ENCODE measurements around the gene KDM4C. TPM values are rescaled to one million over a fixed set of nuclear protein-coding genes. Genes with fewer than 3 reads are reported as not detected.

KDM4C gene
- total RNA-seq, 1 donor from 2014 or later = 12.7 TPM

DNA sequence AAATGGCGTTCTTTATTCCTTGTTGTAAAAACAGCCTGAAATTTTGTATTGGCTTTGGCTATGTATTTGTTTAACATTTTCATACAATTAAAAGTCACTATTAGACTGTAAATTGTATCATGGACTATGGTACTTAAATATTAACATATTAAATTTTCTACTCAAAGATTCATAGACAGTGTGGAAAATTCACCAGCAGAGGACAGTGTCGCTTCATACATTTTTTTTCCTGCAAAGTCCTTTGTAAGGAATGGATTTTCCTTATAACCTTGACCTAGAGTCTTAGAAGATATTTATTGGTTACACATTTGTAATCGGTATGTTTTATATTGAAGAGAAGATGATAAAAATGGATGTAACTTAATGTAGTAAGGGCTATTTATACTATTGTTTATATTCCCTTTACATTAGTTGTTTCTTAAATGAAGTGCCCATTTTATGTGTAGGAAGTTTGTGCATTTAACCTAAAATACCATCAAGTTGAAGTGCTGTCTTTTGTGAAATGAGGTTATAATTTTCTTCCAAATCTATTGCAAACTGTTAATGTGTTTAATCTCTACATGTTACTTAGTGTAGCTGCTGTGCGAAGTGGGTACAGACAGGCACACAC, 150.1 kb downstream of the KDM4C start:
- TF ChIP-seq, protein P1, sequence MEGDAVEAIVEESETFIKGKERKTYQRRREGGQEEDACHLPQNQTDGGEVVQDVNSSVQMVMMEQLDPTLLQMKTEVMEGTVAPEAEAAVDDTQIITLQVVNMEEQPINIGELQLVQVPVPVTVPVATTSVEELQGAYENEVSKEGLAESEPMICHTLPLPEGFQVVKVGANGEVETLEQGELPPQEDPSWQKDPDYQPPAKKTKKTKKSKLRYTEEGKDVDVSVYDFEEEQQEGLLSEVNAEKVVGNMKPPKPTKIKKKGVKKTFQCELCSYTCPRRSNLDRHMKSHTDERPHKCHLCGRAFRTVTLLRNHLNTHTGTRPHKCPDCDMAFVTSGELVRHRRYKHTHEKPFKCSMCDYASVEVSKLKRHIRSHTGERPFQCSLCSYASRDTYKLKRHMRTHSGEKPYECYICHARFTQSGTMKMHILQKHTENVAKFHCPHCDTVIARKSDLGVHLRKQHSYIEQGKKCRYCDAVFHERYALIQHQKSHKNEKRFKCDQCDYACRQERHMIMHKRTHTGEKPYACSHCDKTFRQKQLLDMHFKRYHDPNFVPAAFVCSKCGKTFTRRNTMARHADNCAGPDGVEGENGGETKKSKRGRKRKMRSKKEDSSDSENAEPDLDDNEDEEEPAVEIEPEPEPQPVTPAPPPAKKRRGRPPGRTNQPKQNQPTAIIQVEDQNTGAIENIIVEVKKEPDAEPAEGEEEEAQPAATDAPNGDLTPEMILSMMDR (IDR thresholded peaks at IDR 0.05) = peak in 2 of 3 experiments; percentile 28 to 45
- DNase-seq (ENCODE audit: low spot score in 2 of 2) = no peak
- intact Hi-C loops (cut with DNase I) = no loop called here
- H3K36me3 ChIP-seq = no peaks in the 10 kb centered on the region
- no peak overlapping the region for H3K4me3 ChIP-seq
- no peaks in the 10 kb centered on the region for H3K27me3 ChIP-seq
- H3K4me1 ChIP-seq = peaks cover 0 to 4% of the 10 kb centered on the region in 2 donors
- H3K27ac ChIP-seq = no peak overlapping the region
- H3K9me3 ChIP-seq = no peaks in the 10 kb centered on the region

DNA sequence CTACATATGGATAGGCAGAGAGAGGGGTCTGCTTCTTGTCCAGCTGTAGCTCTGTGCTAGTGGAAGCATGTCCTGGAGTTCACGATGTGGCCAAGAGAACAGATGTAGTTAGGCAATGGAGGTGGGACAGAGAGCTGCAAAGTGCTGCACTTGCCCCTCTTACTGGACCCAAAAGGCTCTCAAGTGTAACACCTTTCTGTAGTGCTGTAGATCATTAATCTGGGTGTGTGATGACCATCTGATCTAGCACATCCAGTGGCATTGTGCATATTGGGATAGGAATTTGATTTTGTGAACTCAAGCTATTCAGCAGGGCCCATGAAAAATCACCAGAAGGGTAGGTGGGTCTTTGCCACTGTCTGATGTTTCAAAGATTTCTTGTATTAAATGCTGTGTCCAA, 151.4 kb downstream of the KDM4C start:
- Histone ChIP-seq H3K36me3 (no peaks in the 10 kb centered on the region), H3K27ac (no peak overlapping the region), H3K4me1 (peaks cover 0 to 4% of the 10 kb centered on the region in 2 donors), H3K4me3 (no peak overlapping the region), H3K9me3 (no peaks in the 10 kb centered on the region), H3K27me3 (no peaks in the 10 kb centered on the region)
- DNase-seq (ENCODE audit: low spot score in 2 of 2) = no peak
- TF ChIP-seq, protein P1 (IDR thresholded peaks at IDR 0.05) = no peak
- intact Hi-C loops (cut with DNase I) = no loop called here

DNA sequence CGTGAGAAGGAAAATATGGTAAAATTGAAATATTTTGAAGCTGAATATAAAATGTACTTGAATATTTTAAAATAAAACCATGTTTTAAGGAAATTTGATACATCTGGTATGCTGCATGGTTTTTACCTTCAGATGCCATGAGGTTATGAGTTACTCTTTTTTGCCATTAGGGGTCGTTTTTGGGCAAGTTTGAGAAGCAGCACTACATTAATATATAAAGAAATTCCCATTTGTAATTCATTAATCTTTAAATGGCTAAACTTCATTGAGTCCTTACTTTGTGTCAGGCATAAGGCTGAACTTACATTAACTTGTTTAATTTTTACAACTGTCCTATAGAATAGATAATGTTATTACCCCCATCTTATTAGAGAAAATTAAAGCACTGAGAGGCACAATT, 152.3 kb downstream of the KDM4C start:
- intact Hi-C loops (cut with DNase I) = no loop called here
- peaks cover 0 to 4% of the 10 kb centered on the region in 2 donors for H3K4me1 ChIP-seq
- H3K27ac ChIP-seq = no peak overlapping the region
- H3K27me3 ChIP-seq = no peaks in the 10 kb centered on the region
- no peaks in the 10 kb centered on the region for H3K9me3 ChIP-seq
- H3K4me3 ChIP-seq = no peak overlapping the region
- H3K36me3 ChIP-seq = no peaks in the 10 kb centered on the region
- TF ChIP-seq, protein P1 (IDR thresholded peaks at IDR 0.05) = peak in 1 of 3 experiments; percentile 36
- DNase-seq (ENCODE audit: low spot score in 2 of 2) = no peak

DNA sequence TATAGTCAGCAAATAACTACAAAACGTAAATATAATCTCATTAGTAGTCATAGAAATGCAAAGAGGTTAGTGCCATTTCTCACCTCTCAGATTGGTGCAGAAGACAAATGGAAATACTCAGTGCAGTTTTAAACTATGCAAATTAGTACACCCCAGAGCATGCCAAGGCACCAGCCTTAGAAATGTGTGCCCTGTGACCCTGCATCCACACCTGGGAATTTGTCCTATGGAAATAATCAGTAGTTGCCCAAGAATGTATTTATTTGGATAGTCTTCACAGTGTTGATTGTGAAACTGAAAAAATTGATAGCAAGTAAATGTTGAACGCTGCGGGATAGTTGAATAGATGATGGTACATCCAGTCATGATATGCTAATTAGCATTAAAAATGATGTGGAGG, 152.7 kb downstream of the KDM4C start:
- Histone ChIP-seq H3K4me3 (no peak overlapping the region), H3K4me1 (peaks cover 0 to 4% of the 10 kb centered on the region in 2 donors), H3K36me3 (no peaks in the 10 kb centered on the region), H3K27ac (no peak overlapping the region), H3K9me3 (no peaks in the 10 kb centered on the region), H3K27me3 (no peaks in the 10 kb centered on the region)
- intact Hi-C loops (cut with DNase I) = no loop called here
- TF ChIP-seq, protein P1 (IDR thresholded peaks at IDR 0.05) = no peak
- DNase-seq (ENCODE audit: low spot score in 2 of 2) = no peak

DNA sequence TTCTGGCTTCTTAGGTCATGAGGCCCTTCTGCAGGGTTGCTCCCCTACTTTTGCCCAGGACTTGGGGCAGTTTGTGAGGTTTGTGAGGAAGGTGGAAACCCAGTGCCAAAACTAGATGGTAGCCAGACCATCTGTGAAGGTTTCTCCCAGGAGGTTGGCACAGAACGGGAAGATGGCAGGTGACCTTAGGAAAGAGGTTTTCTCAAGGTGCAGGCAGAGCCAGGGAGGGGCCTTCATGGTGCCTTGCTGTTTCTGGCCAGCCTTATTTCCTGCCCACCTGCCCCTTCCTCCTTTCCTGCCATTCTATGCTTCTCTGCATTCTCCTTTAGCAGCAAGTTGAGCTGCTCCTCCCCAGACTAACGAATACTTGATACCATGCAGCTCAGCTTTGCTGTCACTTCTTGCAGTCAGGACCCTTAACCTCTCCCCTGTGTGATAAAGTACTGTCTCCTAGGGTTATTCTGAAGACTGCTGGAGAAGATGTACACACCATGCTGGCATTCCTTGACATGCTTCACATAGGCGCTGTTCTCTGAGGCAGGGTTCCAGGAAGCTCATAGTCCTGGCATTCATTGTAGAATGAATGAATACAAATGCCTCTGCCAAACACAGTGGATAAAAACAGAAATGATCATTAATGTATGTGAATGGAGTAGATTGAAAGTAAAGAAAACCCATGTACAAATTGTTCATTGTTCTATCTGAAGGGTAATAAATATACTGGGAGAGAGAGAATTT, 154.3 kb downstream of the KDM4C start:
- H3K36me3 ChIP-seq = no peaks in the 10 kb centered on the region
- peaks cover 0 to 4% of the 10 kb centered on the region in 2 donors for H3K4me1 ChIP-seq
- DNase-seq (ENCODE audit: low spot score in 2 of 2) = no peak
- H3K27me3 ChIP-seq = no peaks in the 10 kb centered on the region
- no peaks in the 10 kb centered on the region for H3K9me3 ChIP-seq
- no peak overlapping the region for H3K27ac ChIP-seq
- TF ChIP-seq, protein P1 (IDR thresholded peaks at IDR 0.05) = no peak
- intact Hi-C loops (cut with DNase I) = no loop called here
- H3K4me3 ChIP-seq = no peak overlapping the region
